Forelimb muscle (tissue), 1 donor: ENCODE data around the gene ERCC4. TPM values are rescaled to one million over a fixed set of nuclear protein-coding genes. Genes with fewer than 3 reads are reported as not detected.

Experiments
- DNase-seq: peaks from one replicate; pipeline ENCODE4 v3.0.0-alpha.2; 2013; ENCODE audit warnings: low read depth
- polyA plus RNA-seq: library from polyadenylated mRNA; unstranded; fragments of 120-200 nt; gene quantifications from one replicate; pipeline ENCODE4 v1.2.1, GENCODE V29; 2013; ENCODE audit not compliant: insufficient read length

ERCC4 gene
- polyA plus RNA-seq, 1 donor: 7.8 TPM

DNA sequence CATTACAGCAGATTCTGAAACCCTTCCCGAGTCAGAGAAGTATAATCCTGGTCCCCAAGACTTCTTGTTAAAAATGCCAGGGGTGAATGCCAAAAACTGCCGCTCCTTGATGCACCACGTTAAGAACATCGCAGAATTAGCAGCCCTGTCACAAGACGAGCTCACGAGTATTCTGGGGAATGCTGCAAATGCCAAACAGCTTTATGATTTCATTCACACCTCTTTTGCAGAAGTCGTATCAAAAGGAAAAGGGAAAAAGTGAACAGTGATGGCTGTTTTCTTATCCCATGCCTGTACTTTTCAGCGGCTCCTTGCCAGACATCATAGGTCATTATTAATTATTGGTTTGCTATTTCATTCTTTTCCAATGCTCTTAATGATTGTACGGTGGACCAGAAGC is 28.1 kb downstream of the ERCC4 start:
- DNase-seq: no peak

DNA sequence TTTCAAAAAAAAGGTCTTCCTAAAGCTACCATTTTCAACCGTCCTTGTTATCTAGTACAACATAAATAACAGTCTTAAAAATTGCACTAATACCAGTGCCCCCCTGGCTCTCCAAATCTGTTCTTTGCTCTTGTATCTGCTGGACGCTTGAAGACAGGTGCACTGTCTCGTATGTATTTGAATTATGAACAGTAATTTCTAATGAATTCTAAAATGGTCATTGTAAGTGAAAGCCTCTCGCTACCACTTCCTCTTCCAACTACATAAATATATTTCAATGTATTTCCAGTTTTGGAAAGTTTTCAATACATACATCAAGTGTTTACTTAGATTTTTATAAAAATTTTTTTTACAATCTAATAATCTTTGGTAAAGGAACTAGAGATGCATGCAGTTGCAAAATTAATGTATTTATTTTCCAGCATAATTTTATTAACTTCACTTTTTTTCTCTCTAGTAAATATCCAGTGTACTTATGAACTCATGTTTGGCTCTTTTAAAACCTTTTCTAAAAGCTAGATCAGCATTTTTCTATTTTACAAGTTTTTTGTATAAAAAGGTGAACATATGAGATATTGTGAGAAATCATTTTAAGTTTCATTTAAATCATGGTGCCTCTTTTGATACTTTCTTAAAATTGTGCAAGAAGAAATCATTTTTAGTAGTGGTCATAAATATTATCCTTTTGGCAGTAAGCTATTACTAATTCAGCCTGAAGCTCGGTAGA is 31.0 kb downstream of the ERCC4 start:
- no peak for DNase-seq

DNA sequence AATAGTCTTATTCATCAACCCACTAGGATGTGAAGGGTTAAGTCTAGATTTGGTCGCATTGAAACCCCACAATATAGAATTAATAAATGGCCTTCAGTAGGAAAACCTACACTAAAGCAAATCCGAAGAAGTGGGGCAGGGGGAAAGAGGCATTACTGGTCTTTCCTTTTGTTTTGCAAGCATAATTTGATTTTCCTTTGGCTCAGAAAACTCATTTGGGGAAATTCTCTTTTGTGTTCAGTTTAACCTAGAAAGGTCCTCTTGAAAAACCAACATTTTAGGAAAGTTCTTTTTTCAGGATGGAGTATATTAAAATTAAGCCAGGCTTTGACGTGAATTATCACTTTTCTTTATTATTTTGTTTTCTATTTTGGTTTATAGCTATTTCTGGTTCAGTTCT is 31.7 kb downstream of the ERCC4 start:
- no peak for DNase-seq

GRCh38 chr16:13953501-13953900 is 33.5 kb downstream of the ERCC4 start:
- no peak for DNase-seq

DNA sequence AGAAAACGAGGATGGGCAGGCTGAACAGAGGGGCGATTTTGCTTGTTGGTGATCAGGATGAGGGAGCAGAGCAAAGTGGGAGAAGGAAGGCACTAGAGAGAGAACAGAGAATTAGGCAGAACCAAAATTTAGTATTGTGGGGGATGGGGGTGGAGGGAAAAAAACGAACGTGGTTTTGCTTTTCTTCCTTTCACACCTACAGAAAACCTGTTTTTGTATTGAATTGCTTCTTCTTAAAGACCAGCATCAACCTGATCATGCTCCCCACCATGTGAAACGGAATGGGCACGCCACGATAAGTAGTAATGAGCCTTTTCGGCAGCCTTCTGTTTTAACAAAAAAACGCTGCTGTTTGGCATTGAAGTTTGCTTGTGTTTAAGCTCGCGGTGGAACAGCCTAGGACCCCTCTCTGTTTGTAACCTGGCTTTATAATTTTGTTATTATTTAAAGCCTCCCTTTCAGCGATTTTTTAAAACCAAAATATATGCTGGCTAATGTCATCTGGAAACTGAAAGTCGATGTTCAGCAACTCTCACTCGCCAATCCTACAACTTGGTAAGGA is 36.8 kb downstream of the ERCC4 start:
- DNase-seq: no peak

DNA sequence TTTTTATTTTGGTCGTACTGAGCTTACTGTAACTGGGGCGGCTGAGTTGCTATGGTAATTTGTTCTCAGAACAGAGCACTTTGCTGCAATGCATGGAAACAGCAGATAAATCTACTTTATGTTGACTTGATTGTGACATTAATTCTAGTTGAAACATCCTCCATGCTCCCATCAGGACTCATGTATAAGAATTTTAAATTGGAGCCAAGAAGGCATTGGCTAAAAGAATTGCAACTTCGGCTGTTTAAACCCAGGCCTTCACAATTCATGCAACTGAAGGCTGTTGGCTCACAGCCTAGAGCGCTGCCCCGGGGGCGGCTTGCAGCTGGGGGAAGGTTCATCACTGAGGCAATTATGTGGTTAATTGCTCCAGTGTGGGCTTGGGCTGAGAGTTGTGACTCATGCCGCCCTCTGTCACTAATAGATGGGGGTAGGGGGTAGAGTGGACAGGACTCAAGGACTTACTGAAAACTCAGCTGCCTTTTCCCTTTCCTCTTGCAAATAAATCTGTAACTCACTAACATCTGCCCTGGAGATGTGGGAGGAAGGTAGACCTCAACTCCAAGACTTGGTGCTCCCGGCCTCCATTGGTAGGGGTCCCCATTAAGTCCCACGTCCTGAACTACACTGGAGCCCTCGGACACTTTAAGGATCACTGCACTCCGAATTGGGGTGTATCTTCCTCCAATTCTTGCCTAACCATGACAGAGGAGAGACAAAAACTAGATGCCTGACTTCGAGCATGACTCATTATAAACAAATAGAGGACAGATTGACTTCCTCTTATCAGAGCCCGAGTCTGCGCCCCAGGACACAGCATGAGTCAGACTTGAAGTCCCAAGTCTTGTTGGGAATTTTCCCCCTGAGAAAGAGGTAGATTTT is 37.5 kb downstream of the ERCC4 start:
- DNase-seq: no peak

DNA sequence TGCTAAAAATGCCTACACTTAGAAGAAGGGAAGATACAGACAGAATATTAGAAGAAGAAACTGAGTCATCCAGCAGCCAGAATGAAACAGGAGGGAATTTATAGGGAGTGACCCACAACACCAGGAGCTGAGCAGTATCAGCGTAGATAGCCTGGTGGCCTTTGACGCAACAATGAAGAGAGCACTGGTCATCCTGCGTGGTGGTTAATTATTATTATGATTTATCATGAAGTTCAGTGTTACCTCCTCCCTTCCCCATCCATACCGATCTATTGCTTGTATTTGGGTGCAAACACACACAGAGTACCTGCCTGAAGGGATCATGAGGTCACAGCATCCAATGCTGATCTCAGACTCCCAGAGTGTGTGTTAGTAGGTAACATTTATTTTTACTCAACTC is 38.5 kb downstream of the ERCC4 start:
- no peak for DNase-seq

- DNase-seq: no peak
Measured at GRCh38 chr16:13959626-13960025, 39.7 kb downstream of the ERCC4 start.

- DNase-seq: peak; percentile 20
Measured at GRCh38 chr16:13961099-13961811, 41.3 kb downstream of the ERCC4 start.

DNA sequence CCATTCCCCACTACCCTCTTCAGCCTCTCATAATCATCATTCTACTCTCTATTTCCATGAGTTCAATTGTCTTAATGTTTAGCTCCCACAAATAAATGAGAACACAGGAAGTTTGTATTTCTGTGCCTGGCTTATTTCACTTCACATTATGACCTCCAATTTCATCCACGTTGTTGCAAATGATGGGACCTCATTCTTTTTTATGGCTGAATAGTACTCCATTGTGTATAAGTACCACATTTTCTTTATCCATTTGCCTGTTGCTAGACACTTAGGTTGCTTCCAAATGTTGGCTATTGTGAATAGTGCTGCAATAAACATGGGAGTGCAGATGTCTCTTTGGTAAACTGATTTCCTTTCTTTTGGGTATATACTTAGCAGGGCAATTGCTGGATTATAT is 42.3 kb downstream of the ERCC4 start:
- DNase-seq: no peak

DNA sequence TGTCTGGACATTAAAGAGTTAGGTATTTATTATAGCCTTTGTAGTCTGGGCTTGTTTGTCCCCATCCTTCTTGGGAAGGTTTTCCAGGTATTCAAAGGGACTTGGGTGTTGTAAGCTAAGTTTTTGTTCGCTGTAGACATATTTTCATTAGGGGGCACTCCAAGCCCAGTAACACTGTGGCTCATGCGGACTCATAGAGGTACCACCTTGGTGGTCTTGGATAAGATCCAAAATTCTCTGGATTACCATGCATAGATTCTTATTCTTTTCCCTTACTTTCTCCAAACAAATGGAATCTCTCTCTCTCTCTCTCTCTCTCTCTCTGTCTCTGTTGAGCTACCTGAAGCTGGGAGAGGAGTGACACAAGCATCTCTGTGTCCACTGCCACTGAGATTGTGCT is 48.9 kb downstream of the ERCC4 start:
- DNase-seq: no peak

GRCh38 chr16:13969711-13970110 is 49.8 kb downstream of the ERCC4 start:
- DNase-seq: no peak

DNA sequence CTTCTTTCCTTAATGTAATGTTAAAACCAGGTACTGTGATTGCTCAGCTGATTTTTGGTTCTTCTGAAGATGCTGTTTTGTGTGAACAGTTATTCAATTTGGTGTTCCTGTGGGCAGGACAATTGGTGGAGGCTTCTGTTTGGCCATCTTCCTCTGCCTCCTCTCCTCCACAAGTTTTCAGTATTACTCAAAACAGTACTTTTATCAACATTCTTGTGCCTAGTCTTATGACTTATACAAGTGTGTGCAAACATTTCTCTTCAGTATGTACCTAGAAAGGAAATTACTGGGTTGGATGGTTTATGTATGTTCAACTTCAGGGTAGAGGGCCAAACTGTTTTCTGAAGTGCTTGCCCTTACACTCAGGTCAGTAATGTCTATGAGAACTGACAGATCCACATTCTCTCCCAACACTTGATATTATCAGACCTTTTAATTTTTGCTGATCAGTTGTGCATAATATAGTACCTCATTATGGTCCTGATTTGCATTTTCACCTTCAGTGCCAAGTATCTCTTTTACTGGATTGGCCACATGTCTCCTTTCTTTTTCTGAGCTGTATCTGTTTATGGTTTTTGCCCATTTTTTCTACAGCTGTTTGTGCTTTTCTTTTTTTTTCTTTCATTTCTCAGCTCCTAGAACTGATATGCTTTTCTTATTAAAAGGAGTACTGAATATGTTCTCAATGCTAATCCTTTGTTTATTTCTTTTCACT is 50.9 kb downstream of the ERCC4 start:
- no peak for DNase-seq

DNA sequence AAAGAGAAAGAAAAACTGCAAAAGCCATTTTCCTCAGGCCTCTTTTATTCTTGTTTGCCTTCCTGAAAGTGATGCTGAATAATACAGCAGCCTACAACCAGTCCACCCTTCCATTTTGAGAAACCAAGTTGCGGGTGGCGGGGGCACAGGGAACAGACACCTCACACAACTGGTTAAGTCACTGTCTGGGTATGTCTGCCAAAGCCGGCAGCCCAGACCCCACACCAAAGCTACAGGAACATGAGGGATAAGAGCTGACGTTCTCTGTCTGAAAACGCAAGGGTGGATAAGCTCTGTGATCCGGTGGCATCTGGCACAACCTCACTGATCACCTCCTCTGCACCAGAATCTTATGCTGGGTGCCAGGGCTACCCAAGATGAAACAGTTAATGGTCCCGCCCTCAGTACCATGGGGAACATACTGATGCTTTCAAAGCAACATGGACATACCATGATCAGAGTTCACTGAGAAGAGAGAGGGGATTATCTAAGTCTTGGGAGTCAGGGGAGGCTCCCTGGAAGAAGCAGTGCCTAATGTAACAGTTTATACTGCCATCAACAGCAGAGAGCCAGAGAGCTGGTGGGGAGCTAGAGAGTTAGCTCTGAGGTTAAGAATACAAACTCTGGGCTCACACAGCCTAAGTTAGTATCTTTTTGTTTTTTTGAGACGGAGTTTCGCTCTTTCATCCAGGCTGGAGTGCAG is 53.5 kb downstream of the ERCC4 start:
- DNase-seq: no peak

- no peak for DNase-seq
Measured at GRCh38 chr16:13977177-13977576, 57.2 kb downstream of the ERCC4 start.

GRCh38 chr16:13982451-13982850 is 62.5 kb downstream of the ERCC4 start:
- no peak for DNase-seq

DNA sequence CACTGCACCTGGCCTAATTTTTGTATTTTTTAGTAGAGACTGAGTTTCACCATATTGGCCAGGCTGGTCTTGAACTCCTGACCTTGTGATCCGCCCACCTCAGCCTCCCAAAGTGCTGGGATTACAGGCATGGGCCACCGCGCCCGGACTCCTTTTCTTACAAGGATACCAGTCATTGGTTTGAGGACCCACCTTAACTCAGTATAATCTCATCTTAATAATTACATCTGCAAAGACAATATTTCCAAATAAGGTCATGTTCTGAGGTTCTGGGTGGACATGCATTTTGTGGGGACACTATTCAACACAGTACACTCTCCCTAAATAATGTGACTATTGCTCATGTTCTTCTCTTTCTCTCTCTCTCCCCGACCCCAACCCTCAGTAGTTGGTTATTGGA is 63.7 kb downstream of the ERCC4 start:
- no peak for DNase-seq

DNA sequence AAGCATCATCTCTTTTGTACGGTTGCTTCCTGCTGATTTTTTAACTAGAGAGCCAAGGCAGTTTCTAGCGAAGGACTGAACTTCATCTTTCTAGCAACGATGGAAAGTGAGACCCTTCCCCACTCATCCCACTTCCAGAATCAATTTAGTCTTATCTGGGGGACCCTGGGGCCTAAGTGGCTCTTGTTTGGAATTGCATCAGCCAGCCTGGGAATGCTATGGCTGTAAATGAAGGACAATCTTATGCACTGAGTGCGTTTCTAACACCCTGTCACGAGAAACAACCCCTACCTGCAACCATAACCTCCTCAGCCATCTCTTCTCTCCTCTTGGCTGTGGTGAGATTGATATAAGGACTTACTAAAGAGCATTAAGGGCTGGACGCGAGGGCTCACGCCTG is 64.8 kb downstream of the ERCC4 start:
- DNase-seq: no peak

GRCh38 chr16:13988038-13988437 is 68.1 kb downstream of the ERCC4 start:
- no peak for DNase-seq

DNA sequence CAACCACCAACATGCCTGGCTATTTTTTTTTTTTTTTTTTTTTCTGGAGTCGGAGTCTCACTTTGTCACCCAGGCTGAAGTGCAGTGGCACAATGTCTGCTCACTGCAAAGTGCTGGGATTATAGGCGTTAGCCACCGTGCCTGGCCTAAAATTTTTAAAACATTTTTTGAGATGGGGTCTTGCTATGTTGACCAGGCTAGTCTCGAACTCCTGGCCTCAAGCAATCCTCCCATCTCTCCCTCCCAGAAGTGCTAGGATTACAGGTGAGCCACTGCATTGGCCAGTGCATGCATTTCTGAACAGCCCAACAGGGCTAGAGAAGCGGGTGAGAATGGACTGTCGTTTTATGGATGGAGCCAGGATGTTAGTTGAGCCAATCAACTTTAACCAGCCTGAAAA is 72.4 kb downstream of the ERCC4 start:
- DNase-seq: no peak

DNA sequence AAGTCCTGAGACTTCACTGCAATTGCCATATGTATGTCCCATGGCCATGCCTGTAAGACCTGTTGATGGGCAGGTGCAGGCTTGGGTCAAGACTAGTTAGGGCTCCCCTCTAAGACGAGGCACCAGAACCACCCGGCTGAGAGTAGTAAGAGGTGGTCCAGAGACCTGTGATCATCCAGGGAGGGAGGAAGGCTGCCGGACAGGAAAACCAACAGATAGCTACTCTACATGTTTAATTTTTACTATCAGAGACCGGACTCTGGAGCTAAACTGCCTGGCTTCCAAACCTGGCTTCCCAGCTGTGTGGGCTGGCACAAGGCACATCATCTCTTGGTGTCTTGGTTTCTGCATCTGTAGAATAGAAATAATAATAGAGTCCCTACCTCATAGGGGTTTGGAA is 73.0 kb downstream of the ERCC4 start:
- no peak for DNase-seq
